GM12891 (cell line): ENCODE results near the gene LRRC57.

Experiments used
- DNase-seq: peaks from one replicate; pipeline ENCODE4 v3.0.0; 2011; ENCODE audit warnings: low spot score; ENCODE audit not compliant: insufficient read length
- FAIRE-seq: peaks from 2 replicates; lab custom pipeline; 2011; peaks lifted over from hg19 to GRCh38; lab: Jason Lieb, UNC
- PAX5 ChIP-seq: IDR thresholded peaks from 2 replicates; pipeline ENCODE4 v1.6.1; 2011; ENCODE audit warnings: low read length, moderate library complexity, mild to moderate bottlenecking; ENCODE audit not compliant: insufficient read depth, severe bottlenecking
- POLR2A ChIP-seq: IDR thresholded peaks from 2 replicates; pipeline ENCODE4 v1.6.1; 2011; ENCODE audit warnings: low read depth, low read length, control low read depth
- POLR2AphosphoS5 ChIP-seq: IDR thresholded peaks from 2 replicates; pipeline ENCODE4 v1.6.1; 2011; ENCODE audit warnings: low read depth, low read length, control low read depth
- POU2F2 ChIP-seq: IDR thresholded peaks from 2 replicates; pipeline ENCODE4 v1.6.1; 2011; ENCODE audit warnings: low read depth, mild to moderate bottlenecking, control low read depth, low read length, moderate library complexity
- SPI1 ChIP-seq: IDR thresholded peaks from 2 replicates; pipeline ENCODE4 v1.6.1; 2011; ENCODE audit warnings: low read depth, low read length, control low read depth
- TAF1 ChIP-seq: IDR thresholded peaks from 2 replicates; pipeline ENCODE4 v1.6.1; 2011; ENCODE audit warnings: low read depth, low read length, control low read depth

Gene LRRC57

GRCh38 chr15:42494998-42495360, 53.6 kb downstream of the LRRC57 start:
- FAIRE-seq = no peak
- no peak for DNase-seq
- no peak for TF ChIP-seq POLR2A

DNA sequence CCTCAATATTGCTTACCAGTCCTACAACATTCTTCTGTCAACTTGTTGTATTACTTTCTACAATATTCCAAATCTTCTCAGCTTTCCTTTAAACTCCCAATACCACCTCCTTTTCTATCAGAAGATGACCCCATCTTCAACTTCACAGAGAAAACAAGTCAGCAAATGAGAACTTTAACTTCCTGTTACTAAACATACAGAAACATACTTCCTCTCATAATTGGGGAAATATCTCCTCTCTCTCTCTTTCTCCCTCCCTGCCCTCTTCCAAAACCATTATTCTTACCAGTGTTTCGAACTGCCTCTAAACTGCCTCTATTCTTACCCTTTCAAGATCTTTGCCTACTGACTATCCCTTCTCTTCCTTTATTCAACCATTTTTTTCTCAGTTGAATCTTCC, 54.9 kb downstream of the LRRC57 start:
- FAIRE-seq = no peak
- no peak for TF ChIP-seq POU2F2
- TF ChIP-seq TAF1 = no peak
- no peak for TF ChIP-seq SPI1
- TF ChIP-seq POLR2AphosphoS5 = no peak
- no peak for TF ChIP-seq POLR2A
- no peak for TF ChIP-seq PAX5
- no peak for DNase-seq

DNA sequence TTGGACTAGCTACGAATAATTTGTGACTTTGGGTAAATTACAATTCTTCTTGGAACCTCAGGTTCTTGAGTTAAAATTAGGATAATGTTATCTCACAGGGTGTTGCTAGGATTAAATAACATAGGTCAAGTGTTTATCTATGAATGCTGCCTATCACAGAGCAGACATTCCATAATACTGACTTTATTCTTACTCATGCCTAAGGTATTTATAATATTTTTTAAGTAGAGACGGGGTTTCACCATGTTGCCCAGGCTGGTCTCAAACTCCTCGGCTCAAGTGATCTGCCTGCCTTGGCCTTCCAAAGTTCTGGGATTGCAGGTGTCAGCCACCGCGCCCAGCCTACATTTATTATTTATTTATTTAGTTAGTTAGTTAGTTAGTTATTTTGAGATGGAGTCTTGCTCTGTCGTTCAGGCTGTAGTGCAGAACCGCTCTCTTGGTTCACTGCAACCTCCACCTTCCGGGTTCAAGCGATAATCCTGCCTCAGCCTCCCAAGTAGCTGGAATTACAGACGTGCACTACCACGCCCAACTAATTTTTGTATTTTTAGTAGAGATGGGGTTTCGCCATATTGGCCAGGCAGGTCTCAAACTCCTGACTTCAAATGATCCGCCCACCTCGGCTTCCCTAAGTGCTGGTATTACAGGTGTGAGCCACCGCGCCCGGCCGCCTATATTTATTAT, 56.9 kb downstream of the LRRC57 start:
- no peak for DNase-seq
- TF ChIP-seq POLR2A (no peak), TAF1 (no peak), POU2F2 (no peak), SPI1 (no peak), POLR2AphosphoS5 (no peak), PAX5 (no peak)
- FAIRE-seq = no peak

DNA sequence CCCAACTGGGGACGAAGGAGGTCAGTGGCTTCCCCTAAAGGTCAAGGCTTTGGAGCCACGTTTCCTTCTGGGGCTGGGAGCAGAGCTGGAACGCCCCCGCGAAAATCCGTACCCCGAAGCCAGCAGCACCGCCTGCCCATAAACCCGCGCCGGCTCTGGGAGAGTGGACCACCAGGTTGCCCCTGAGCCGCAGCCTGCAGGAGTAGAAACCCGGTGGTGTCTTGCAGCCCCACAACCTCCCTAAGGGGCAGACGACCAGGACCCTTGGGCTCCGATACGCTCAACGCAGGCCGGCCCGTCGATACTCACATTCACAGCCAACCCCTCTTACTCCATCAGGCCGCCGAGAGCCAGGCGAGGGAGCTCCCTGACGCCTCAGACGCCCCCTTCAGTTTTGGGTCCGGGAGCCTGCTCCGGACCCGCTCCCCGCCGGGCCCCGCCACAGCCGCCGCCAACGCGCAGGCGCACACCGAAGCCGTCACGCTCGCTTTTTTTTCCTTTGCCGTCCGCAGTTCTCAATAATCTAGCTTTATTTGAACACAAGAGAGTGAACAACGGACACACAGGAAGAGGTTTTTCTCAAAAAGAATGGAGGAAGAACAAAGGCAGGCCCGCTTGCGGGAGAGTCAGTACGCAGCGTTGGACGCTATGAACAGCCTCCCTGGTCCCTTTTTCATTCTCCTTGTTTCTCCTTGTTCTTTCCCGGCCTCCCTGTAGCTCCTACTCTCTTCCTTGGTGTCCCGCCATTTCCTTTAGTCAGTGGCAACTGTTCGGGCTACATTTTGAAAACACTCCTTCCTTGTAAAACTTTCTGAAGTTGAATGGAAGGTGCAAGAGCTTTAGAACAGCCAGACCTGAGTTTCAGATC, 57.7 kb downstream of the LRRC57 start, which contains the start of gene ZNF106:
Gene ZNF106 (minus strand): TSS at position 471 of the 868 bp plus-strand sequence. CDS start 18,852 bp downstream, outside the sequence.
- DNase-seq (peak; percentile 80), FAIRE-seq (peak; percentile 89)
- peak; percentile 34; the same call in 1 of the 2 replicates for TF ChIP-seq POU2F2
- TF ChIP-seq PAX5 = peak; percentile 50
- TF ChIP-seq POLR2A = peak; percentile 94
- peak; percentile 91 for TF ChIP-seq POLR2AphosphoS5
- peak; percentile 98 for TF ChIP-seq TAF1
- no peak for TF ChIP-seq SPI1

DNA sequence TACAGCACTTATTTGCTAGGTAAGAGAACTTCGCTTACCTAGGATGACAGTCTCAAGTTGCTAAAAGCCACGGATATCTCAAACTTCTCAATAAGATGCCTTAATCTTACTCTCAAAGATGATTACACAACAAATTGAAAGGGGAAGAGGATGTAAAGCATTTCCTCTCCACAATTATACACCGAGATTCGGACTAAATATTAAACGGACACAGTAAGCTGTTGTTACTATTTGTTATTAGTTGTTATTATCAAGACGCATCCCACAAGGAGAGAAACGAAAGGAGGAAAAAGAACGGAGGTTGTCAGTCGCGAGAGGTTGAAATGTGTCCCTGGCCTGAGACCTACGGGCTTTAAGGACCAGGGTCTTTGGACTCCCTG, 58.3 kb downstream of the LRRC57 start:
- TF ChIP-seq POU2F2 (no peak), TAF1 (no peak), SPI1 (no peak), POLR2AphosphoS5 (no peak), PAX5 (no peak), POLR2A (no peak)
- FAIRE-seq (peak; percentile 40), DNase-seq (peak; percentile 18)
